Measurements from ENCODE around the gene MSTO1.
"Not testable (repeated sequence)": the region's sequence is repeated elsewhere in the genome, so short reads cannot be mapped to it uniquely, and the experiment has no call there.

Gene MSTO1

DNA sequence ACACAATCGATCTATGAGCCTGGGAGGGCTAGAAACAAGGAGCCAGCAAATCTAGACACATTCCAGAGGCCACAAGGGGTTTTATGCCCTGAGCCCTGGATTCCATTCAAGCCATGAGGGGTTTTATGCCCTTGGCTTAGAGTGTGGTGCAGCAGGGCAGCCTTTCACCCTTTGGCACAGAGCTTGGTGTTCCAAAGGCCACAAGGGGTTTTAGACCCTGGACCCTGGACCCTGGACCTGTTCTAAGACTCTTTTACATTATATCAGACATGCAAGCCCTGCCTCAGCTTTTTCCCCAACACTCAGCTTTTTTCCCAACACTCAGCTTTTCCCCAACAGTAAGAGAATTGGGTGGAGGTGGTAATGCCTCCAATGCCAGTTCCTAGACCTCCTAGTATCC lies 13.3 kb downstream of the MSTO1 start:
- no peak for TF ChIP-seq RARB (CRISPR knock-in tag; IDR thresholded peaks at IDR 0.05)
- TF ChIP-seq ZFP30 (CRISPR knock-in tag; IDR thresholded peaks at IDR 0.05), result no peak
- TF ChIP-seq PPARA (CRISPR knock-in tag; IDR thresholded peaks at IDR 0.05; ENCODE audit: borderline replicate concordance), result no peak
- no peak for TF ChIP-seq OSR1 (CRISPR knock-in tag; IDR thresholded peaks at IDR 0.05)
- TF ChIP-seq, protein P1, sequence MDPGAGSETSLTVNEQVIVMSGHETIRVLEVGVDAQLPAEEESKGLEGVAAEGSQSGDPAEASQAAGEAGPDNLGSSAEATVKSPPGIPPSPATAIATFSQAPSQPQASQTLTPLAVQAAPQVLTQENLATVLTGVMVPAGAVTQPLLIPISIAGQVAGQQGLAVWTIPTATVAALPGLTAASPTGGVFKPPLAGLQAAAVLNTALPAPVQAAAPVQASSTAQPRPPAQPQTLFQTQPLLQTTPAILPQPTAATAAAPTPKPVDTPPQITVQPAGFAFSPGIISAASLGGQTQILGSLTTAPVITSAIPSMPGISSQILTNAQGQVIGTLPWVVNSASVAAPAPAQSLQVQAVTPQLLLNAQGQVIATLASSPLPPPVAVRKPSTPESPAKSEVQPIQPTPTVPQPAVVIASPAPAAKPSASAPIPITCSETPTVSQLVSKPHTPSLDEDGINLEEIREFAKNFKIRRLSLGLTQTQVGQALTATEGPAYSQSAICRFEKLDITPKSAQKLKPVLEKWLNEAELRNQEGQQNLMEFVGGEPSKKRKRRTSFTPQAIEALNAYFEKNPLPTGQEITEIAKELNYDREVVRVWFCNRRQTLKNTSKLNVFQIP (CRISPR knock-in tag; IDR thresholded peaks at IDR 0.05; ENCODE audit: borderline replicate concordance, low read depth), result no peak
- TF ChIP-seq ISL1 (CRISPR knock-in tag; IDR thresholded peaks at IDR 0.05), result no peak
- TF ChIP-seq BACH2 (CRISPR knock-in tag; IDR thresholded peaks at IDR 0.05; ENCODE audit: borderline replicate concordance), result no peak
- no peak for TF ChIP-seq SNAI2 (CRISPR knock-in tag; IDR thresholded peaks at IDR 0.05)
- TF ChIP-seq, protein P2, sequence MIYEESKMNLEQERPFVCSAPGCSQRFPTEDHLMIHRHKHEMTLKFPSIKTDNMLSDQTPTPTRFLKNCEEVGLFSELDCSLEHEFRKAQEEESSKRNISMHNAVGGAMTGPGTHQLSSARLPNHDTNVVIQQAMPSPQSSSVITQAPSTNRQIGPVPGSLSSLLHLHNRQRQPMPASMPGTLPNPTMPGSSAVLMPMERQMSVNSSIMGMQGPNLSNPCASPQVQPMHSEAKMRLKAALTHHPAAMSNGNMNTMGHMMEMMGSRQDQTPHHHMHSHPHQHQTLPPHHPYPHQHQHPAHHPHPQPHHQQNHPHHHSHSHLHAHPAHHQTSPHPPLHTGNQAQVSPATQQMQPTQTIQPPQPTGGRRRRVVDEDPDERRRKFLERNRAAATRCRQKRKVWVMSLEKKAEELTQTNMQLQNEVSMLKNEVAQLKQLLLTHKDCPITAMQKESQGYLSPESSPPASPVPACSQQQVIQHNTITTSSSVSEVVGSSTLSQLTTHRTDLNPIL (CRISPR knock-in tag; IDR thresholded peaks at IDR 0.05; ENCODE audit: low read depth), result no peak
- TF ChIP-seq CSDC2 (CRISPR knock-in tag; IDR thresholded peaks at IDR 0.05), result no peak
- TF ChIP-seq, protein P3, sequence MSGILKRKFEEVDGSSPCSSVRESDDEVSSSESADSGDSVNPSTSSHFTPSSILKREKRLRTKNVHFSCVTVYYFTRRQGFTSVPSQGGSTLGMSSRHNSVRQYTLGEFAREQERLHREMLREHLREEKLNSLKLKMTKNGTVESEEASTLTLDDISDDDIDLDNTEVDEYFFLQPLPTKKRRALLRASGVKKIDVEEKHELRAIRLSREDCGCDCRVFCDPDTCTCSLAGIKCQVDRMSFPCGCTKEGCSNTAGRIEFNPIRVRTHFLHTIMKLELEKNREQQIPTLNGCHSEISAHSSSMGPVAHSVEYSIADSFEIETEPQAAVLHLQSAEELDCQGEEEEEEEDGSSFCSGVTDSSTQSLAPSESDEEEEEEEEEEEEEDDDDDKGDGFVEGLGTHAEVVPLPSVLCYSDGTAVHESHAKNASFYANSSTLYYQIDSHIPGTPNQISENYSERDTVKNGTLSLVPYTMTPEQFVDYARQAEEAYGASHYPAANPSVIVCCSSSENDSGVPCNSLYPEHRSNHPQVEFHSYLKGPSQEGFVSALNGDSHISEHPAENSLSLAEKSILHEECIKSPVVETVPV (CRISPR knock-in tag; IDR thresholded peaks at IDR 0.05), result no peak
- no peak for TF ChIP-seq ESRRG (CRISPR knock-in tag; IDR thresholded peaks at IDR 0.05)
- no peak for TF ChIP-seq ZNF8 (CRISPR knock-in tag; IDR thresholded peaks at IDR 0.05)
- TF ChIP-seq, protein P4, sequence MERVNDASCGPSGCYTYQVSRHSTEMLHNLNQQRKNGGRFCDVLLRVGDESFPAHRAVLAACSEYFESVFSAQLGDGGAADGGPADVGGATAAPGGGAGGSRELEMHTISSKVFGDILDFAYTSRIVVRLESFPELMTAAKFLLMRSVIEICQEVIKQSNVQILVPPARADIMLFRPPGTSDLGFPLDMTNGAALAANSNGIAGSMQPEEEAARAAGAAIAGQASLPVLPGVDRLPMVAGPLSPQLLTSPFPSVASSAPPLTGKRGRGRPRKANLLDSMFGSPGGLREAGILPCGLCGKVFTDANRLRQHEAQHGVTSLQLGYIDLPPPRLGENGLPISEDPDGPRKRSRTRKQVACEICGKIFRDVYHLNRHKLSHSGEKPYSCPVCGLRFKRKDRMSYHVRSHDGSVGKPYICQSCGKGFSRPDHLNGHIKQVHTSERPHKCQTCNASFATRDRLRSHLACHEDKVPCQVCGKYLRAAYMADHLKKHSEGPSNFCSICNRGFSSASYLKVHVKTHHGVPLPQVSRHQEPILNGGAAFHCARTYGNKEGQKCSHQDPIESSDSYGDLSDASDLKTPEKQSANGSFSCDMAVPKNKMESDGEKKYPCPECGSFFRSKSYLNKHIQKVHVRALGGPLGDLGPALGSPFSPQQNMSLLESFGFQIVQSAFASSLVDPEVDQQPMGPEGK (CRISPR knock-in tag; IDR thresholded peaks at IDR 0.05; ENCODE audit: borderline replicate concordance), result no peak
- no peak for TF ChIP-seq TCF4 (CRISPR knock-in tag; IDR thresholded peaks at IDR 0.05; ENCODE audit: borderline replicate concordance)
- TF ChIP-seq, protein P5, sequence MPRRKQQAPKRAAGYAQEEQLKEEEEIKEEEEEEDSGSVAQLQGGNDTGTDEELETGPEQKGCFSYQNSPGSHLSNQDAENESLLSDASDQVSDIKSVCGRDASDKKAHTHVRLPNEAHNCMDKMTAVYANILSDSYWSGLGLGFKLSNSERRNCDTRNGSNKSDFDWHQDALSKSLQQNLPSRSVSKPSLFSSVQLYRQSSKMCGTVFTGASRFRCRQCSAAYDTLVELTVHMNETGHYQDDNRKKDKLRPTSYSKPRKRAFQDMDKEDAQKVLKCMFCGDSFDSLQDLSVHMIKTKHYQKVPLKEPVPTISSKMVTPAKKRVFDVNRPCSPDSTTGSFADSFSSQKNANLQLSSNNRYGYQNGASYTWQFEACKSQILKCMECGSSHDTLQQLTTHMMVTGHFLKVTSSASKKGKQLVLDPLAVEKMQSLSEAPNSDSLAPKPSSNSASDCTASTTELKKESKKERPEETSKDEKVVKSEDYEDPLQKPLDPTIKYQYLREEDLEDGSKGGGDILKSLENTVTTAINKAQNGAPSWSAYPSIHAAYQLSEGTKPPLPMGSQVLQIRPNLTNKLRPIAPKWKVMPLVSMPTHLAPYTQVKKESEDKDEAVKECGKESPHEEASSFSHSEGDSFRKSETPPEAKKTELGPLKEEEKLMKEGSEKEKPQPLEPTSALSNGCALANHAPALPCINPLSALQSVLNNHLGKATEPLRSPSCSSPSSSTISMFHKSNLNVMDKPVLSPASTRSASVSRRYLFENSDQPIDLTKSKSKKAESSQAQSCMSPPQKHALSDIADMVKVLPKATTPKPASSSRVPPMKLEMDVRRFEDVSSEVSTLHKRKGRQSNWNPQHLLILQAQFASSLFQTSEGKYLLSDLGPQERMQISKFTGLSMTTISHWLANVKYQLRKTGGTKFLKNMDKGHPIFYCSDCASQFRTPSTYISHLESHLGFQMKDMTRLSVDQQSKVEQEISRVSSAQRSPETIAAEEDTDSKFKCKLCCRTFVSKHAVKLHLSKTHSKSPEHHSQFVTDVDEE (CRISPR knock-in tag; IDR thresholded peaks at IDR 0.05), result no peak
- TF ChIP-seq ZFP3 (CRISPR knock-in tag; IDR thresholded peaks at IDR 0.05), result no peak
- no peak for TF ChIP-seq ZNF565 (CRISPR knock-in tag; conservative IDR thresholded peaks at IDR 0.05; ENCODE audit: low read depth)
- no peak for TF ChIP-seq GLIS3 (CRISPR knock-in tag; IDR thresholded peaks at IDR 0.05)
- ATAC-seq, result no peak

DNA sequence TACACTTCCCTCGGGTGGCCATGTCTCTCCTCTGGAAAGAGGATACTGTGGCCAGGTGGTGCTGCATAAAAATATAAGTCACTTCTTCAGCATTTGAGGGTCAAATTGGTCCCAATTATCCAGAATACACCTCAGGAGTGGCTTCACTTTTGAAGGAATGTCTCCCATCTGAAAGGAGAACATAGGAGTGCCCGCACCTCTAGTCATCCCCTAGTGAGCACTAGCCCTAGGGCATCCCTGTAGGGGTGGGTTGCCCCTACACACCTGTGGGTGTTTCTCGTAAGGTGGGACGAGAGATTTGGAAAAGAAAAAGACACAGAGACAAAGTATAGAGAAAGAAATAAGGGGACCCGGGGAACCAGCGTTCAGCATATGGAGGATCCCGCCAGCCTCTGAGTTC lies 16.4 kb downstream of the MSTO1 start:
- ATAC-seq, result not testable (repeated sequence)

DNA sequence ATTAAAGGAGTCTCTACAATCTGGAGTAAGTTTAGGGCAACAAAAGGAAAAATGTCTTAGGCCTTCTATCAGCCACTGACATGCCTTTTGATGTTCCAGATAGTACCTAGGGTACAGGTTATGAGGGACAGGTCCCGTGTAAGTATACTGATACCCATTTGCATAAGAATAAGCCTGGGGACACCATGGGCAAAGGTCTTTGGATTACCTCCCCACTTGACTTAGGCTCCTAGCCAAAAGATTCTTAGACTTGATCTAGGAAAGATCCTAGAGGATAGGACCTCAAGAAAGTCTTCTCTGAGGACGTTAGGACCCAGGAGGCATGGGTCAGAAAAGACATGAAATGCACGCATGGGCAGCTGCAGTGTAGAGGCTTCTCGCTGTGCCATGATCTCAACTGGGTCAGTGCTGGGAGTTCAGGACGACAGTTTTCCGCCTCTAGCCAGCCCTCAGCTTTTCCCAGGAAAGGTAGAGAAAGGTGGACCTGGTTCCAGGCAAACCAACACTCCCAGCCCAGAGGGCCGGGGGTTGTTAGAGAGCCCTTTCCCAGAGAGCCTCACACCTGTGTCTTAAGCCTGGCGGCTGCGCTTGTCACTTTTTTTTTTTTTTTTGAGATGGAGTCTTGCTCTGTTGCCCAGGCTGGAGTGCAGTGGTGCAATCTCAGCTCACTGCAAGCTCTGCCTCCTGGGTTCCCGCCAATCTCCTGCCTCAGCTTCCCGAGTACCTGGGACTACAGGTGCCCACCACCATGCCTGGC lies 26.6 kb downstream of the MSTO1 start:
- no peak for ATAC-seq
- TF ChIP-seq TCF4 (CRISPR knock-in tag; IDR thresholded peaks at IDR 0.05; ENCODE audit: borderline replicate concordance) (no peak), ZNF565 (CRISPR knock-in tag; conservative IDR thresholded peaks at IDR 0.05; ENCODE audit: low read depth) (no peak), BACH2 (CRISPR knock-in tag; IDR thresholded peaks at IDR 0.05; ENCODE audit: borderline replicate concordance) (no peak), PPARA (CRISPR knock-in tag; IDR thresholded peaks at IDR 0.05; ENCODE audit: borderline replicate concordance) (no peak), ZFP30 (CRISPR knock-in tag; IDR thresholded peaks at IDR 0.05) (no peak), RARB (CRISPR knock-in tag; IDR thresholded peaks at IDR 0.05) (no peak), ISL1 (CRISPR knock-in tag; IDR thresholded peaks at IDR 0.05) (no peak), GLIS3 (CRISPR knock-in tag; IDR thresholded peaks at IDR 0.05) (no peak), TOX (CRISPR knock-in tag; IDR thresholded peaks at IDR 0.05; ENCODE audit: borderline replicate concordance) (no peak)
- TF ChIP-seq, protein P1 (CRISPR knock-in tag; IDR thresholded peaks at IDR 0.05; ENCODE audit: borderline replicate concordance, low read depth), result no peak
